A549 (cell line): Measurements from ENCODE around the gene CTCF.

Experiments
- EHMT2 ChIP-seq: fragments of 200-600 bp; sonication (generic); IDR thresholded peaks from 2 replicates; pipeline ENCODE4 v1.6.1; 2016; ENCODE audit warnings: antibody characterized with exemption, low read depth, mild to moderate bottlenecking, moderate library complexity
- EP300 ChIP-seq, 2 experiments: fragments of >200 bp; sonication (Bioruptor Twin); formaldehyde crosslinking; IDR thresholded peaks; 2 replicates in 1 of 2; 3 replicates in 1 of 2; pipeline ENCODE4 v1.6.1; 2016 to 2017
- TF ChIP-seq, protein P1 (sequence below): fragments of 250-450 bp; sonication (Bioruptor Pico); IDR thresholded peaks from 2 replicates; pipeline ENCODE4 v1.5.0; 2020; ENCODE audit warnings: low read depth, mild to moderate bottlenecking, moderate library complexity

- TF ChIP-seq EP300 (IDR thresholded peaks at IDR 0.05) (no peak), EHMT2 (no peak)
- TF ChIP-seq, protein P1, sequence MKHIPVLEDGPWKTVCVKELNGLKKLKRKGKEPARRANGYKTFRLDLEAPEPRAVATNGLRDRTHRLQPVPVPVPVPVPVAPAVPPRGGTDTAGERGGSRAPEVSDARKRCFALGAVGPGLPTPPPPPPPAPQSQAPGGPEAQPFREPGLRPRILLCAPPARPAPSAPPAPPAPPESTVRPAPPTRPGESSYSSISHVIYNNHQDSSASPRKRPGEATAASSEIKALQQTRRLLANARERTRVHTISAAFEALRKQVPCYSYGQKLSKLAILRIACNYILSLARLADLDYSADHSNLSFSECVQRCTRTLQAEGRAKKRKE (CRISPR knock-in tag), result no peak
Measured at GRCh38 chr16:67518676-67519075, 43.6 kb upstream of the CTCF start.
